Transverse colon (tissue), 4 donors: Measurements from ENCODE around the gene TLX2.

ENCODE experiments used
- CTCF ChIP-seq, 5 experiments: fragments of 200-600 bp in 3 of 5; fragments of 450-650 bp in 2 of 5; sonication (generic) in 3 of 5; IDR thresholded peaks; 1 replicate in 2 of 5; 2 replicates in 3 of 5; pipeline ENCODE4 v1.5.1; 2016 to 2017; ENCODE audit warnings: antibody characterized with exemption in 5 of 5, inconsistent platforms in 3 of 5, mild to moderate bottlenecking in 2 of 5, moderate library complexity in 1 of 5
- EP300 ChIP-seq: sonication (generic); formaldehyde crosslinking; IDR thresholded peaks from one replicate; pipeline ENCODE4 v1.6.1; 2017; ENCODE audit warnings: antibody characterized with exemption, low read depth
- POLR2A ChIP-seq: fragments of 450-650 bp; IDR thresholded peaks from one replicate; pipeline ENCODE4 v1.6.1; 2016; ENCODE audit warnings: antibody characterized with exemption, mild to moderate bottlenecking, moderate library complexity
- POLR2AphosphoS5 ChIP-seq, 3 donors: sonication (generic); formaldehyde crosslinking; IDR thresholded peaks; one replicate each; pipeline ENCODE4 v1.6.1; 2016; ENCODE audit warnings: antibody characterized with exemption in 3 of 3

GRCh38 chr2:74502147-74502719 lies 12.0 kb upstream of the TLX2 start:
- TF ChIP-seq POLR2A, result peak; percentile 1
- no peak for TF ChIP-seq EP300
- TF ChIP-seq CTCF (IDR thresholded peaks at IDR 0.05), result no peak
- TF ChIP-seq POLR2AphosphoS5 (IDR thresholded peaks at IDR 0.05), result peak in 2 of 3 donors; percentile 72 to 75
